OCI-LY3 (cell line): ENCODE data around the gene HOOK2.

Source experiments
- H2AFZ ChIP-seq: fragments of 200-600, 300-600 bp; shearing (Covaris generic); 2 replicates; pipeline ENCODE4 v1.6.0; 2014; ENCODE audit warnings: antibody characterized with exemption, low read depth, low read length
- H3K27ac ChIP-seq: fragments of 200-600, 300-600 bp; sonication (generic); 2 replicates; pipeline ENCODE4 v1.5.1; 2014; ENCODE audit warnings: mild to moderate bottlenecking, low read length, moderate library complexity, mixed read lengths
- H3K27me3 ChIP-seq: fragments of 200-600, 300-600 bp; sonication (generic); 2 replicates; pipeline ENCODE4 v1.6.1; 2014; ENCODE audit warnings: low read depth, low read length, mixed read lengths
- H3K36me3 ChIP-seq: fragments of 200-600, 300-600 bp; sonication (generic); replicated peaks from 2 replicates; pipeline ENCODE3; 2014; ENCODE audit warnings: low read depth, low read length, mixed read lengths
- H3K4me1 ChIP-seq: fragments of 300-600, 200-600 bp; sonication (generic); 2 replicates; pipeline ENCODE4 v1.6.1; 2014; ENCODE audit warnings: low read length, mixed read lengths
- H3K4me2 ChIP-seq: fragments of 200-600, 300-600 bp; sonication (generic); 2 replicates; pipeline ENCODE4 v1.6.1; 2014; ENCODE audit warnings: low read length, mixed read lengths
- H3K4me3 ChIP-seq: fragments of 300-600, 200-600 bp; sonication (generic); 2 replicates; pipeline ENCODE4 v1.5.1; 2014; ENCODE audit warnings: antibody characterized with exemption, mild to moderate bottlenecking, low read length, moderate library complexity
- H3K79me2 ChIP-seq: fragments of 300-600, 200-600 bp; shearing (Covaris generic); 2 replicates; pipeline ENCODE4 v1.6.1; 2014; ENCODE audit warnings: mild to moderate bottlenecking, low read length, mixed read lengths
- H3K9ac ChIP-seq: fragments of 300-600, 200-600 bp; shearing (Covaris generic); 2 replicates; pipeline ENCODE4 v1.6.0; 2014; ENCODE audit warnings: mild to moderate bottlenecking, low read length, moderate library complexity
- H3K9me3 ChIP-seq: fragments of 200-600, 300-600 bp; shearing (Covaris generic); 2 replicates; pipeline ENCODE4 v1.6.1; 2014; ENCODE audit warnings: low read length, mixed read lengths; ENCODE audit not compliant: insufficient read depth
- H4K20me1 ChIP-seq: fragments of 200-600, 300-600 bp; sonication (generic); 2 replicates; pipeline ENCODE4 v1.6.1; 2016; ENCODE audit warnings: low read length, mixed read lengths; ENCODE audit not compliant: insufficient read depth
- CTCF ChIP-seq: fragments of 200-600, 300-600 bp; sonication (generic); IDR thresholded peaks from 2 replicates; pipeline ENCODE4 v1.5.1; 2014; ENCODE audit warnings: antibody characterized with exemption, low read length, low read depth
- EZH2phosphoT487 ChIP-seq: fragments of 200-600 bp; shearing (Covaris generic); IDR thresholded peaks from 2 replicates; pipeline ENCODE4 v1.6.1; 2018; ENCODE audit warnings: antibody characterized with exemption, mixed run types, low read depth

HOOK2 gene

GRCh38 chr19:12721656-12722565, 53.4 kb downstream of the HOOK2 start:
- Histone ChIP-seq H4K20me1 (peaks cover 7% of the 10 kb centered on the region; the same call in 1 of the 2 replicates), H3K27ac (peak overlapping the region; percentile 69), H2AFZ (no peak overlapping the region; the same call in 1 of the 2 replicates), H3K9me3 (no peaks in the 10 kb centered on the region), H3K36me3 (peaks cover 24% of the 10 kb centered on the region), H3K79me2 (peaks cover 75% of the 10 kb centered on the region), H3K4me2 (peak overlapping the region; percentile 94), H3K4me3 (peak overlapping the region; percentile 92), H3K9ac (peak overlapping the region; percentile 97), H3K4me1 (peaks cover 14% of the 10 kb centered on the region), H3K27me3 (no peaks in the 10 kb centered on the region)
- TF ChIP-seq CTCF (no peak), EZH2phosphoT487 (no peak)

- Histone ChIP-seq H3K36me3 (peaks cover 29% of the 10 kb centered on the region), H2AFZ (no peak overlapping the region)
- TF ChIP-seq EZH2phosphoT487 (no peak), CTCF (no peak)
Observed at GRCh38 chr19:12720851-12721655, 54.3 kb downstream of the HOOK2 start.

GRCh38 chr19:12720296-12720695, 55.1 kb downstream of the HOOK2 start:
- TF ChIP-seq EZH2phosphoT487 (no peak), CTCF (no peak)
- H3K79me2 ChIP-seq: peaks cover 89% of the 10 kb centered on the region
- no peak overlapping the region for H3K27ac ChIP-seq
- no peak overlapping the region for H3K9ac ChIP-seq
- no peaks in the 10 kb centered on the region for H3K9me3 ChIP-seq
- no peak overlapping the region for H3K4me2 ChIP-seq
- no peak overlapping the region for H3K4me3 ChIP-seq
- peaks cover 35% of the 10 kb centered on the region for H3K36me3 ChIP-seq
- H3K27me3 ChIP-seq: no peaks in the 10 kb centered on the region
- no peak overlapping the region for H2AFZ ChIP-seq
- H4K20me1 ChIP-seq: peaks cover 10% of the 10 kb centered on the region; the same call in 1 of the 2 replicates
- H3K4me1 ChIP-seq: peaks cover 14% of the 10 kb centered on the region

More at GRCh38 chr19:12720851-12721655, 54.3 kb downstream of the HOOK2 start:
- Histone ChIP-seq H3K27ac (peak overlapping the region; percentile 69), H3K9me3 (no peaks in the 10 kb centered on the region), H3K4me3 (peak overlapping the region; percentile 92), H3K4me1 (peaks cover 14% of the 10 kb centered on the region), H4K20me1 (peaks cover 7% of the 10 kb centered on the region; the same call in 1 of the 2 replicates), H3K4me2 (peak overlapping the region; percentile 94), H3K9ac (peak overlapping the region; percentile 97), H3K79me2 (peaks cover 81% of the 10 kb centered on the region), H3K27me3 (no peaks in the 10 kb centered on the region)

GRCh38 chr19:12715929-12716328, 59.4 kb downstream of the HOOK2 start:
- no peaks in the 10 kb centered on the region for H3K9me3 ChIP-seq
- 0 out of 2 replicates have a peak, but pooled peaks cover 3% of the 10 kb centered on the region for H4K20me1 ChIP-seq
- no peak overlapping the region for H3K4me2 ChIP-seq
- no peak overlapping the region for H2AFZ ChIP-seq
- peaks cover 58% of the 10 kb centered on the region for H3K36me3 ChIP-seq
- H3K9ac ChIP-seq: no peak overlapping the region
- H3K27ac ChIP-seq: no peak overlapping the region
- H3K4me3 ChIP-seq: no peak overlapping the region
- peaks cover 73% of the 10 kb centered on the region for H3K79me2 ChIP-seq
- H3K4me1 ChIP-seq: peaks cover 3% of the 10 kb centered on the region; the same call in 1 of the 2 replicates
- H3K27me3 ChIP-seq: no peaks in the 10 kb centered on the region
- no peak for TF ChIP-seq CTCF
- no peak for TF ChIP-seq EZH2phosphoT487
